HL-60/S4 treated with phorbol 12-myristate 13-acetate at 8.2 ng/mL for 4 days and 3 days (cell line): ENCODE measurements around the gene CDC34.

Experiments used
- in situ Hi-C: fragments of 300-500 bp; cut with MboI; formaldehyde crosslinking; loops from 2 replicates; pipeline ENCODE4 v1.15.0; 2022; ENCODE audit warnings: low sequenced_read_pairs

The CDC34 gene

GRCh38 chr19:540867-541637 is 9.5 kb downstream of the CDC34 start:
- in situ Hi-C loops: no loop called here

DNA sequence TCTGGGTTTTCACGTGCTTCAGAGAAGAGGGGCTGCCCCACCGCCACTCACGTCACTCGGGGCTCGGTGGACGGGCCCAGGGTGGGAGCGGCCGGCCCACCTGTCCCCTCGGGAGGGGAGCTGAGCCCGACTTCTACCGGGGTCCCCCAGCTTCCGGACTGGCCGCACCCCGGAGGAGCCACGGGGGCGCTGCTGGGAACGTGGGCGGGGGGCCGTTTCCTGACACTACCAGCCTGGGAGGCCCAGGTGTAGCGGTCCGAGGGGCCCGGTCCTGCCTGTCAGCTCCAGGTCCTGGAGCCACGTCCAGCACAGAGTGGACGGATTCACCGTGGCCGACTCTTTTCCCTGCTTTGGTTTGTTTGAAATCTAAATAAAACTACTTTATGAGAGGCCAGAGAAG is 10.1 kb downstream of the CDC34 start:
- in situ Hi-C loops: no loop called here

DNA sequence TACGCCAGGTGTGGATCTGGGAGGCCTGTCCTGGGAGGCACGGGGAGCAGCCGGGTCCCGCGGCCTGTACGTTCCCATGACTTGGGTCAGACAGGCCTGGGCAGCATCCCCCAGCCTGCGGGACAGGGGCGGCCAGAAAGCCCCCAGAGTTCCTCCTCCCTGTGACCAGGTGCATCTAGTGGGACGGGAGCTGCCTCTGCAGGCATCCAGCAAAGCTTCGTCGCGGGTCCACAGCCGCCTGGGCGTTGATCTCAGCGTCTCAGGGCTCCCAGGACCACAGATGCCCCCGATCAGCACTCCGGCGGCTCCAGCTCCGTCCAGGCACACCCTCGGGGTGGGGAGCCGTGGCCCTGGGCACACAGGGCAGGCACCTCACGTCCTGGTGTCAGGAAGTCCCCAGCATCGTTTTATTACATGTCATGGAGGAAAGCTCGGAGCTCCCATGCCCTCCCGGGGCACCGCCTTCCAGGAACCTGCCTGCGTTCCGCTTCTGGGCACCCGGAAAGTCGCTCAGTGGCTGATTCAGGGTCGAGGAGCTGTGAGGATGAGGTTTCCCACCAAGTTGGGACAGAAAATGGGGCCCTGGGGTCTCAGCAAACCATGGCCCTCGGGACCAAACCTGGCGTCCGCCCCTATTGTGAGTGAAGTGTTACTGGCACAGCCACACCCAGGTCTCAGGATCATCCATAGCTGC is 10.8 kb downstream of the CDC34 start:
- in situ Hi-C loops: no loop called here

DNA sequence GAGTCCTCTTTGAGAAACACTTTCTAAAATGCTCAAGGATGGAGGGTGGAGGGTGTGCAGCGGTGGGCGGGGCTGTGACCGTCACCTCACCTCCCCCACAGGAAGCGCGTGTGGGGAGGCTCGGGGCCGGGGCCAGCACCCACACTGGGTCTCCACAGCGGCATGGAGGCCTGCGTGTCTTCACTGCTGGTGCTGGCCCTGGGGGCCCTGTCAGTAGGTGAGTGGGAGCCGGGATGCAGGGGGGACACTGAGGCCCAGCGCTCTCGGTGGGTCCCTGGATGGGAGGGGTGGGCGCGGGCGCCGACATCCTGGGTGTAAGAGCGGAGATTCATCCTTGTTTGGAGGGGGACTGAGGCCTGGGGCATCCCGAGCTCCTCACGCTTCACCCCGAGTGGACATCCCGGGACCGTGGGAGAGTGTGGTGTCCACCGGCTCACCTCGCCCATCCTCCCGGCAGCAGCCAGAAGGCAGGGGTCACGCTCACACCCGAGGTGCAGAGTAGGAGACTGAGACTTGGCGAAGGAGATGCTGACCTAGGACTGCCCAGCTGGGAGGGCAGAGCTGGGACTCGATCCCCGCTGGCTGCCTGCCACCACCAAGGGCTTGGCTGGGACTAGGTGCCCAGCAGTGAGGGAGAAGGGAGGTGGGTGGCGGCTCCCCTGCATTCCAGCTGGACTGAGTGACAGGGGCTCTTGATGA is 12.5 kb downstream of the CDC34 start, which contains the start of gene GZMM:
TSS of gene GZMM (plus strand) at position 144 of the 699 bp plus-strand sequence. CDS start at position 163, 19 bp downstream.
- in situ Hi-C loops: no loop called here

- in situ Hi-C loops: no loop called here
Observed at GRCh38 chr19:547117-547516, 15.6 kb downstream of the CDC34 start.

DNA sequence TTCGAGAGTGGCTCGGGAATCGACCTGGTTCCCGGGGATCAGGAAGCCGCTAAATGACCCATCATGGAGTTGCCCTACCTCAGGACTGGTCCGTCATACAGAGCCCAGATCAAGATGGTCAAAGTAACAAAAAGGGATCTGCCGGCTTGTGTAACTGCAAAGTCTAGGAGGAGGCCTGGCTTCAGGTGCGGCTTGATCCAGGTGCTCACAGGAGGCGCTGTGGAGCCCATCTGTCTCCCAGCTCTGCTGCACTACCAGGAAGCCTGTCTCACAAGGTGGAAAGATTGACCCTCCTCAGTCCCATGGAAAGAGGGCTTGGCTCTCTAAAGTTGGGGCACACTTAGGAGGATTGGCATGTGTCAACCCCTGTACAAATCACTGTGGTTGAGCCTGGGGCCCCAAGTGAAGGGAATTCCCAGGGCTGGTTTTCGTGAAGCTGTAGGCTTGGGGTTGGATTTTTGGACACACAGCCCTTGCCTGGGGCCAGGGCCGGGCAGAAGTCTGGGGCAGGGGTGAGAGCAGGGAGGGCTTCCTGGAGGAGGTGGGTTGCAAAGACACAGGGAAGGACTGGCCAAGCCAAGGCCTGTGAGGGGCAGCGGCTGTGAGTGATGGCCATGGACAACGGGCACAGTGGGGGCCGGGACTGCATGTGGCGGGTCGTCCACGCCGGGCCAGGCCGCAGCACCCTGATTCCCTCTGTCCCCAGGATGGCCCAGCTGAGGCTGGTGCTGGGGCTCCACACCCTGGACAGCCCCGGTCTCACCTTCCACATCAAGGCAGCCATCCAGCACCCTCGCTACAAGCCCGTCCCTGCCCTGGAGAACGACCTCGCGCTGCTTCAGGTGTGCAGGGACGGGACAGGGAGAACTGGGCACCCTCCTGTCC is 16.5 kb downstream of the CDC34 start:
- in situ Hi-C loops: no loop called here

GRCh38 chr19:548886-549830 is 17.6 kb downstream of the CDC34 start:
- in situ Hi-C loops: no loop called here

GRCh38 chr19:554817-555216 is 23.3 kb downstream of the CDC34 start:
- in situ Hi-C loops: no loop called here

DNA sequence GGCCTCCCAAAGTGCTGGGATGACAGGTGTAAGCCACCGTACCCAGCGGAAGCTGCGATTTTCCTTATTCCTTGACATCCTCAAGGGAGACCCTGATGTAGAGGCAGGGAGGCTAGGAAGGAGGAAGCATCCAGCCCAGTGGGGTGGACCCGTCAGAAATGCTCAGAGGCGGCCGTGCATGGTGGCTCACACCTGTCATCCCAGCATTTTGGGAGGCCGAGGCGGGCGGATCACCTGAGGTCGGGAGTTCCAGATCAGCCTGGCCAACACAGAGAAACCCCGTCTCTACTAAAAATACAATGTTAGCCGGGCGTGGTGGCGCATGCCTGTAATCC is 23.9 kb downstream of the CDC34 start:
- in situ Hi-C loops: no loop called here

DNA sequence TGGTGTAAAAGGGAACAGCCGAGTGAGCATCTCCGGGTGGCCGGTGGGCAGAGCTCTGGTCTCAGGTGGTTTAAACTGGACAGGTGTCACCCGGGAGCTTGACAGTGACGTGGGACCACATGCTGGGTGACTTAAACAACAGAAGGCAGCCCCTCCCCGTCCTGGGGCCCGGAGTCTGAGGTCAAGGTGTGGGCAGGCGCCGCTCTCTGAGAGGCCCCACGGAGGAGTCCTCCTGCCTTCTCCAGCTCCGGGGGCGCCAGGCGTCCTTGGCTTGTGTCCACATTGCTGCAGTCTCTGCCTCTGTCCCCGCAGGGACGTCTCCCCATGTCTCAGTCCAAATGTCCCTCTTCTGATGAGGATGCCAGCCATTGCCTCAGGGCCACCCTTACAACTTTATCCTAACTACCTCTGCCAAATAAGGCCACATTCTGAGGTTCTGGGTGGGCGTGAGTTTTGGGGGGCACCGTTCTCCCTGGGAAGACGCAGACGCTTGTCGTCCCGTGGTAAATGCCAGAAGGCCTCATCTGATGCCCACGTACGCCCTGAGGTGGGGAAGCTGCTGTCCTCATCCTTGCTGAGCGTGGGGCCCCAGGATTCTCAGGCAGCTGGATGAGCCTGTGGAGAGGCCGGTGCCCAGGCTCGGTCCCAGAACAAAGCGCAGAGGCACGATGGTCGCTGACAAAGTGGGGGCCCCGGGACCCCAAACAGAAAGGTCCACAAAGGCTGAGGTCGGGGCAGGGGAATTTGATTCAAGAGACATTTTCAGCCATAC is 25.2 kb downstream of the CDC34 start:
- in situ Hi-C loops: no loop called here

DNA sequence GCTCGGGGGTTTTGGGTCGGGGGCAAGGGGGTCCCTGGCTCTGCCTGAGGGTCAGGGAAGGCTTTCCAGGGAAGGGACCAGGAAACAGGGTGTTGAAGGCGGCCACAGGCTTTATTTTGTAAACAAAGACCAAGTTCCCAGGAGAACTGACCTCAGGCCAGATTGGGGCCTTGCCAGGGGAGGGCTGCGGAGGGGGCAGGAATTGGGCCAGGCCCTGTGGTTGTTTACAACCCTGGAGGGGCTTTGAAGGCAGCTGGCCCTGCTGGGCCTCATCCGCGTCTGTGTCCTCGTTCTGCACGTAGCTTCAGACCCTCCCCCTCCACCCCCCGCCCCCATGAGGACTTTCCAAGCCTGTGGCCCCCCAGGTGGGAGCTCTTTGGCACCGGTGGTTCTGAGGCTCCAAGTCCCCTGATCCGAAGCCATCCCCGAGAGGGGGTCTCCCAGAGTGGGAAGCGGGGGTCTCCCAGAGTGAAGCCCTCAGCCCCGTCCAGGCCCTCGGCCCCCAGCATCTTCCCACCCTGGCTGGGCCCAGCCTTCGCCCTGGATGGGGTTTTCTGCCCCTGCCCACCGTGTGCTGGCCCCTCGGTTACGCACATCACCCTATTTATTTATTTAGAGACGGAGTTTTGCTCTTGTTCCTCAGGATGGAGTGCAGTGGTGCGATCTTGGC is 27.3 kb downstream of the CDC34 start:
- in situ Hi-C loops: no loop called here

GRCh38 chr19:560121-560520 is 28.6 kb downstream of the CDC34 start:
- in situ Hi-C loops: no loop called here

- in situ Hi-C loops: no loop called here
Observed at GRCh38 chr19:566403-566802, 34.8 kb downstream of the CDC34 start.

- in situ Hi-C loops: no loop called here
Observed at GRCh38 chr19:566844-567243, 35.3 kb downstream of the CDC34 start.

GRCh38 chr19:567296-567900 is 35.8 kb downstream of the CDC34 start:
- in situ Hi-C loops: no loop called here

DNA sequence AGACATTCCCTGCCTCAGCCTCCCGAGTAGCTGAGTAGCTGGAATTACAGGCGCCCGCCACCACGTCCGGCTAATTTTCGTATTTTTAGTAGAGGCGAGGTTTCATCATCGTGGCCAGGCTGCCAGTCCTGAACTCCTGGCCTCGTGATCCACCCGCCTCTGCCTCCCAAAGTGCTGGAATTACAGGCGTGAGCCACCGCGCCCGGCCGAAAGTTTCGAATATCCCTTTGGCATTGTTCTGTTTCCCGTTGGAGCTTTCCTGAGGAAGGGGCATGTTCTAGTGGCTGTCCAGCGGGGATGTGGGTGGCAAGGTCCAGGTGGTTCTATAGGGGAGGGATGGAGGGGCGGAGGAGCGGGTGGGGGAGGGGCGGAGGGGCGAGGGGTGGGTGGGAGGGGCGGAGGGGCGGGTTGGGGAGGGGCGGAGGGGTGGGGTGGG is 38.7 kb downstream of the CDC34 start:
- in situ Hi-C loops: no loop called here

DNA sequence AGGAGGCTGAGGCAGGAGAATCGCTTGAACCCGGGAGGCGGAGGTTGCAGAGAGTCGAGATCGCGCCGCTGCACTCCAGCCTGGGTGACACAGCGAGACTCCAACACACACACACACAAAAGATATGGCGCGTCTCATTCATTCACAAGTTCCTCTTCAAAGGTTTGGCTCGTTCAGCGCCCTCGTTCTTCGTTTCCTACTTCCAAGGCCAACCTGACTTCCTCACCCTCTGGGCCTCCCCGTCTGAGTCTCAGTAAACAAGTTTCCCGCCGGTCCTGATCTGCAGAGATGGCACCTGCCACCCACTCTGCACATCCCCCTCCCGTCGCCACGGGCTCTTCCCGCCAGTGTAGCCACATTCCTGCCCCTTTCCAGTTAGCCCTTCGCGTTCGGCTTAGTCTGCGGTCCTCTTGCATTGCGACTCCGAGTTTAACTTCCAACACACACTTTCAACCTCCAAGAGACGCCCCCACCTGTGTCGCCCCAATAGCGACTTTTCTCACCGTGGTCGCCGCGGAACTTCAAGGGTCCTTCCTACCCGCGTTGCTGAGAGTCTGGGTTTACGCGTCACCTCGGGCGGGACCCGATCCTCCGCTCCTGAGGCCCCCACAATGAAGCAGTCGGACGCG is 39.5 kb downstream of the CDC34 start:
- in situ Hi-C loops: no loop called here

- in situ Hi-C loops: no loop called here
Observed at GRCh38 chr19:571566-571974, 40.0 kb downstream of the CDC34 start.
